Central memory CD8-positive, alpha-beta T cell (primary cell): ENCODE measurements around the gene METTL15.
A peak's percentile ranks its signal among the peaks of the same experiment; 100 is the strongest.
"Not testable (repeated sequence)": the region's sequence is repeated elsewhere in the genome, so short reads cannot be mapped to it uniquely, and the experiment has no call there.

ENCODE experiments used
- ATAC-seq: fragments of 150-1000 bp; cut with Tn5 transposase; replicated peaks from 2 replicates; pipeline ENCODE4 v1.10.0; 2022; ENCODE audit warnings: mild to moderate bottlenecking, moderate FRiP score, moderate number of reproducible peaks; ENCODE audit not compliant: poor library complexity, severe bottlenecking; ENCODE audit errors: extremely low read depth
- DNase-seq, 2 donors: peaks; one replicate each; pipeline ENCODE4 v3.0.0; 2021; ENCODE audit warnings: low spot score in 2 of 2
- H3K27ac Mint-ChIP-seq: one replicate; pipeline ENCODE4 v1.8.0; 2022; ENCODE audit warnings: low read depth, mild to moderate bottlenecking, moderate library complexity, mixed read lengths
- H3K27me3 Mint-ChIP-seq: one replicate; pipeline ENCODE4 v1.8.0; 2022; ENCODE audit warnings: mixed read lengths
- H3K36me3 Mint-ChIP-seq: one replicate; pipeline ENCODE4 v1.8.0; 2022; ENCODE audit warnings: mild to moderate bottlenecking, moderate library complexity, mixed read lengths; ENCODE audit not compliant: insufficient read depth
- H3K4me1 Mint-ChIP-seq: one replicate; pipeline ENCODE4 v1.8.0; 2022; ENCODE audit warnings: mixed read lengths
- H3K4me3 Mint-ChIP-seq: one replicate; pipeline ENCODE4 v1.8.0; 2022; ENCODE audit warnings: mild to moderate bottlenecking, moderate library complexity, mixed read lengths
- H3K9me3 Mint-ChIP-seq: one replicate; pipeline ENCODE4 v1.8.0; 2022; ENCODE audit warnings: mixed read lengths

METTL15 gene

GRCh38 chr11:28153586-28153985 lies 45.4 kb downstream of the METTL15 start:
- Mint-ChIP-seq H3K36me3 (peaks cover 4% of the 10 kb centered on the region), H3K27ac (no peak overlapping the region), H3K4me3 (no peak overlapping the region), H3K27me3 (no peaks in the 10 kb centered on the region), H3K4me1 (no peaks in the 10 kb centered on the region), H3K9me3 (peaks cover 5% of the 10 kb centered on the region)
- DNase-seq (no peak), ATAC-seq (no peak)

DNA sequence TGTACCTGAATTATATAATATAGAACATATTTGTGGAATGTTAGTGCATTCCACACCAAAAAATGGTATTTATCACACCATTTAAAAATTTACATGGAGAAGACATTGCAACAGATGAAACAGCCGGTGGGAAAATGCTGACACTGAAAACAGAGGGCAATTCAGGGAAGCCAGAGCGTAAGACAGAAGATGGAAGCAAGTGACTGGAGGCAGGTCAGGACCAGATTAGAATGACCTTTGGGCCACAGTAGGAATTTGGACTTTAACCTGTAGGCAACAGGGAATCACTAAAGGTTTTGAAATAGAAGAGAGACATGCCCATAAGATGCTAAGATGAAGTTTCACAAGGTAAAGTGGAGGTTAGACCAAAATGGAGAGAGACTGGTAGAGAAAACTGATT lies 60.5 kb downstream of the METTL15 start:
- no peaks in the 10 kb centered on the region for H3K36me3 Mint-ChIP-seq
- no peak for ATAC-seq

GRCh38 chr11:28169816-28170215 lies 61.6 kb downstream of the METTL15 start:
- no peak overlapping the region for H3K4me3 Mint-ChIP-seq

More for the DNA sequence above, 60.5 kb downstream of the METTL15 start:
- no peaks in the 10 kb centered on the region for H3K27me3 Mint-ChIP-seq
- DNase-seq = no peak
- H3K4me1 Mint-ChIP-seq = peaks cover 14% of the 10 kb centered on the region
- no peak overlapping the region for H3K4me3 Mint-ChIP-seq
- no peaks in the 10 kb centered on the region for H3K9me3 Mint-ChIP-seq
- H3K27ac Mint-ChIP-seq = no peak overlapping the region

DNA sequence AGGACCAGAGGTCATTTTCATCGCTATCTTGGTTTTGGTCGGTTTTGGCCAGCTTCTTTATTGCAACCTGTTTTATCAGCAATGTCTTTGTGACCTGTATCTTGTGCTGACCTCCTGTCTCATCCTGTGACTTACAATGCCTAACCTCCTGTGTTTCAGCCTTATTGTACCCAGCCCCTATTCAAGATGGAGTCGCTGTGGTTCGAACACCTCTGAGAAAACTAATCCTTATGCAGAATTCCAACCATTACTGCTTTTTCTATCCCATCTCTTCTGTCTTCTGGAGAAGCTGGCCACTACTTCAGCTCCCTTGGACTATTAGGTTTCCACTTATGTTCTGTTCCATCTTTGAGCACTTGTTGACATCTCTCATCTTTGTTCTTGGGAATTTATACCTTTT lies 62.6 kb downstream of the METTL15 start:
- Mint-ChIP-seq H3K27me3 (no peaks in the 10 kb centered on the region), H3K9me3 (no peaks in the 10 kb centered on the region), H3K36me3 (no peaks in the 10 kb centered on the region), H3K4me1 (peaks cover 20% of the 10 kb centered on the region), H3K27ac (no peak overlapping the region), H3K4me3 (no peak overlapping the region)
- no peak for DNase-seq
- no peak for ATAC-seq

More at GRCh38 chr11:28169816-28170215, 61.6 kb downstream of the METTL15 start:
- Mint-ChIP-seq H3K27ac (no peak overlapping the region), H3K27me3 (no peaks in the 10 kb centered on the region), H3K9me3 (no peaks in the 10 kb centered on the region), H3K4me1 (peaks cover 16% of the 10 kb centered on the region), H3K36me3 (no peaks in the 10 kb centered on the region)
- ATAC-seq = peak; percentile 46
- no peak for DNase-seq

- H3K9me3 Mint-ChIP-seq = no peaks in the 10 kb centered on the region
- H3K36me3 Mint-ChIP-seq = peaks cover 2% of the 10 kb centered on the region
- H3K27me3 Mint-ChIP-seq = no peaks in the 10 kb centered on the region
- no peak overlapping the region for H3K27ac Mint-ChIP-seq
- H3K4me1 Mint-ChIP-seq = peaks cover 14% of the 10 kb centered on the region
- DNase-seq = no peak
- no peak overlapping the region for H3K4me3 Mint-ChIP-seq
- ATAC-seq = no peak
Observed at GRCh38 chr11:28176351-28176750, 68.2 kb downstream of the METTL15 start.

- Mint-ChIP-seq H3K27ac (no peak overlapping the region), H3K27me3 (no peaks in the 10 kb centered on the region), H3K4me3 (no peak overlapping the region), H3K4me1 (no peaks in the 10 kb centered on the region), H3K36me3 (peaks cover 5% of the 10 kb centered on the region), H3K9me3 (peaks cover 6% of the 10 kb centered on the region)
- DNase-seq = no peak
- no peak for ATAC-seq
Observed at GRCh38 chr11:28195449-28195848, 87.3 kb downstream of the METTL15 start.

DNA sequence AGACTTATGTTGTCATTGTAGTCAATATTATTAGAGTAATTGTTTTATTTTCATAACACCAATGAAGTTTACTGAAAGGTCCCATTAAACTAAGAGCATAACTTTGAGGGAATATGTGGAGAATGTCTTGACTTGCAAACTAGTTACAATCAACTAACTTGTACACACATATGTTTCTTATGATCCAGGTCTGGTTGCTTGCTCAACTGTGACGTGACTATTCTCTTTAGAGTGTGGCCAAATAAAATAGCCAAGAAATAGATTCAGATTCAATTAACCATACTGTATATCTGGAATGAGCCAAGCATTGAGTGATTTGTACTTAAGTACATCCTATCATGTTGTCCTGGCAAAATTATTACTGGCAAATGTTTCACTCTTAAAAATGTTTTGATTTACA lies 101.7 kb downstream of the METTL15 start:
- Mint-ChIP-seq H3K9me3 (no peaks in the 10 kb centered on the region), H3K27me3 (no peaks in the 10 kb centered on the region), H3K4me3 (no peak overlapping the region), H3K36me3 (peaks cover 4% of the 10 kb centered on the region), H3K4me1 (peaks cover 12% of the 10 kb centered on the region), H3K27ac (no peak overlapping the region)
- DNase-seq (no peak), ATAC-seq (no peak)

GRCh38 chr11:28222063-28222462 lies 113.9 kb downstream of the METTL15 start:
- H3K9me3 Mint-ChIP-seq, ATAC-seq, H3K27ac Mint-ChIP-seq, H3K4me3 Mint-ChIP-seq, DNase-seq, H3K36me3 Mint-ChIP-seq, H3K27me3 Mint-ChIP-seq: not testable (repeated sequence)
- H3K4me1 Mint-ChIP-seq = peaks cover 49% of the 10 kb centered on the region

GRCh38 chr11:28223577-28223976 lies 115.4 kb downstream of the METTL15 start:
- Mint-ChIP-seq H3K36me3 (no peaks in the 10 kb centered on the region), H3K9me3 (no peaks in the 10 kb centered on the region), H3K4me3 (no peak overlapping the region), H3K27me3 (no peaks in the 10 kb centered on the region), H3K4me1 (peaks cover 46% of the 10 kb centered on the region), H3K27ac (no peak overlapping the region)
- ATAC-seq = no peak
- DNase-seq = no peak

DNA sequence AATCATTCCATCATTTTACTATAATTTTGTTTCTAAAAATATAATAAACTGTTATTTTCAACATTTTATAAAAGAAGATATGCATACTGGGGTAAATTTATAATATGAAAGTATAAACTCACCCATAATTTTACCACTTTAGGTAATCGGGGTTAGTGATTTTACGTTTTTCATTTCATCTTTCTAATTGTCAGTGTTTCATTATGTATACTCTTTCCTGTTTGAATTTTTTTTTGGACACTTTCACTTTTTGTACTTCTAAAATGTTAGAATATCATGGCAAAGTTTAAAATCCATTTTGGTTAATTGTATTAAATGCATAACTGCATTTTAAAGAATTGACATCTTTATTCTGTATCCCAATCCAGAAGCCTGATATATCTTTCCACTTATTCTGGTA lies 115.8 kb downstream of the METTL15 start:
- Mint-ChIP-seq H3K27ac (no peak overlapping the region), H3K4me3 (no peak overlapping the region), H3K27me3 (no peaks in the 10 kb centered on the region), H3K36me3 (no peaks in the 10 kb centered on the region), H3K9me3 (no peaks in the 10 kb centered on the region), H3K4me1 (peaks cover 42% of the 10 kb centered on the region)
- DNase-seq (no peak), ATAC-seq (no peak)

DNA sequence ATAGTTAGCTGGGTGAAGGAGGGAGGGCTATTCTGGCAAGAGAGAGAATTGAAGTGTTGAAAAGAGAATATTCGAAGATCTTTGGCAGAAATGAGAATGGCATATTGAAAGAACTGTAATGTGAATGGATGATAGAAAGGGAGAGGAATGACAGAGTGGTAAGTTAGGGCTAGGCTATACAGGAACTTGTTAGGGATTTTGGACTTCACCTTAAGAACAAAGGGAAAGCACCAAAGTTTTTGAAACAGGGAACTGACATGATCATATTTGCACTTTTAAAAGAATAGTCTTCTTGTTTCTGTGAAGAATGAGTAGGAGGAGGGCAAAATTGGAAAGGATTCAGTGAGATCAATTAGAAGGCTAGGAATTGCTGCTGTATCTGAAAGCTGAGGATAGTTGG lies 119.3 kb downstream of the METTL15 start:
- ATAC-seq (no peak), DNase-seq (no peak)
- Mint-ChIP-seq H3K27me3 (no peaks in the 10 kb centered on the region), H3K27ac (no peak overlapping the region), H3K4me3 (no peak overlapping the region), H3K9me3 (no peaks in the 10 kb centered on the region), H3K36me3 (no peaks in the 10 kb centered on the region), H3K4me1 (peaks cover 21% of the 10 kb centered on the region)

- no peak overlapping the region for H3K27ac Mint-ChIP-seq
- ATAC-seq (no peak), DNase-seq (no peak)
- no peaks in the 10 kb centered on the region for H3K27me3 Mint-ChIP-seq
- H3K36me3 Mint-ChIP-seq = no peaks in the 10 kb centered on the region
- no peak overlapping the region for H3K4me3 Mint-ChIP-seq
- H3K4me1 Mint-ChIP-seq = peaks cover 21% of the 10 kb centered on the region
- H3K9me3 Mint-ChIP-seq = no peaks in the 10 kb centered on the region
Observed at GRCh38 chr11:28228196-28228895, 120.2 kb downstream of the METTL15 start.

DNA sequence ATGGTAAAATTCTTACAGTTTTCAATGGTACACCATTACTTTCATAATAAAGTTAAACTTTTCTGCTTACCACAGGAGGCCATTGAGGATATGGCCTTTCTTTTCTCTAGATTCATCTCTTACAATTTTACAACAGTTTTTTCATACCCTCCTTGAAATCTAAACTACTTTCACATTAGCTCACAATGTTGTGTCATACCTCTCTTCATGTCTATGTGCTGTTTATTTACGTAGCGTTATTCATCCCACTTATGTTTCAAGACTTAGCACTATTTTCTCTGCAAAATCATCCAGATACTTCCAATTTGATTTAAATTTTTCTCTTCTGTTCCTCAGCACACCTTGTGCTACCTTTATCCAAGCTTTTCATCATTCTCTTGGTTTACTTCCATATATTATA lies 123.3 kb downstream of the METTL15 start:
- Mint-ChIP-seq H3K27ac (no peak overlapping the region), H3K4me3 (no peak overlapping the region), H3K4me1 (peaks cover 14% of the 10 kb centered on the region), H3K36me3 (no peaks in the 10 kb centered on the region), H3K27me3 (no peaks in the 10 kb centered on the region), H3K9me3 (no peaks in the 10 kb centered on the region)
- no peak for DNase-seq
- ATAC-seq = no peak
